ENCODE data around the gene ACOT6. TPM values are rescaled to one million over a fixed set of nuclear protein-coding genes. Genes with fewer than 3 reads are reported as not detected.
"Not testable (repeated sequence)": the region's sequence is repeated elsewhere in the genome, so short reads cannot be mapped to it uniquely, and the experiment has no call there.

The ACOT6 gene
- total RNA-seq, 1 experiment from 2014 or later, result not detected

GRCh38 chr14:73594491-73594890, 17.8 kb upstream of the ACOT6 start:
- no peak for DNase-seq (ENCODE audit: low read depth)

- DNase-seq (ENCODE audit: low read depth), result no peak
These were observed 12.8 kb upstream of the ACOT6 start for GRCh38 chr14:73599499-73599898.

GRCh38 chr14:73602994-73603393, 9.3 kb upstream of the ACOT6 start:
- DNase-seq (ENCODE audit: low read depth), result no peak

GRCh38 chr14:73606271-73606670, 6.0 kb upstream of the ACOT6 start:
- DNase-seq (ENCODE audit: low read depth), result no peak

- no peak for DNase-seq (ENCODE audit: low read depth)
These were observed 5.1 kb upstream of the ACOT6 start for GRCh38 chr14:73607241-73607640.

- peak; percentile 19 for DNase-seq (ENCODE audit: low read depth)
These were observed 1.6 kb upstream of the ACOT6 start for GRCh38 chr14:73610687-73611086.

- no peak for DNase-seq (ENCODE audit: low read depth)
These were observed 698 bp downstream of the ACOT6 start for GRCh38 chr14:73613046-73613383.

GRCh38 chr14:73613419-73613963, 1.2 kb downstream of the ACOT6 start:
- DNase-seq (ENCODE audit: low read depth), result no peak

GRCh38 chr14:73616831-73617230, 4.5 kb downstream of the ACOT6 start:
- no peak for DNase-seq (ENCODE audit: low read depth)

GRCh38 chr14:73619524-73619923, 7.2 kb downstream of the ACOT6 start:
- no peak for DNase-seq (ENCODE audit: low read depth)

- DNase-seq (ENCODE audit: low read depth), result no peak
These were observed 8.0 kb downstream of the ACOT6 start for GRCh38 chr14:73620268-73620667.

GRCh38 chr14:73623504-73624054, 11.3 kb downstream of the ACOT6 start:
- DNase-seq (ENCODE audit: low read depth), result no peak

GRCh38 chr14:73625706-73626105, 13.4 kb downstream of the ACOT6 start:
- no peak for DNase-seq (ENCODE audit: low read depth)

GRCh38 chr14:73627151-73627558, 14.8 kb downstream of the ACOT6 start:
- DNase-seq (ENCODE audit: low read depth), result no peak

- no peak for DNase-seq (ENCODE audit: low read depth)
These were observed 17.9 kb downstream of the ACOT6 start for GRCh38 chr14:73630009-73630780.

- DNase-seq (ENCODE audit: low read depth), result peak; percentile 69
These were observed 21.0 kb downstream of the ACOT6 start for GRCh38 chr14:73633116-73634010.

GRCh38 chr14:73634011-73634833, 21.9 kb downstream of the ACOT6 start:
- DNase-seq (ENCODE audit: low read depth), result peak; percentile 29

GRCh38 chr14:73636355-73636754, 24.0 kb downstream of the ACOT6 start:
- not testable (repeated sequence) for DNase-seq (ENCODE audit: low read depth)

- DNase-seq (ENCODE audit: low read depth), result no peak
These were observed 25.5 kb downstream of the ACOT6 start for GRCh38 chr14:73637830-73638229.

GRCh38 chr14:73640796-73641365, 28.6 kb downstream of the ACOT6 start:
- no peak for DNase-seq (ENCODE audit: low read depth)

Data from Daoy (cell line).